ENCODE data around the gene LRPAP1.
"Not testable (repeated sequence)": the region's sequence is repeated elsewhere in the genome, so short reads cannot be mapped to it uniquely, and the experiment has no call there.

DNA sequence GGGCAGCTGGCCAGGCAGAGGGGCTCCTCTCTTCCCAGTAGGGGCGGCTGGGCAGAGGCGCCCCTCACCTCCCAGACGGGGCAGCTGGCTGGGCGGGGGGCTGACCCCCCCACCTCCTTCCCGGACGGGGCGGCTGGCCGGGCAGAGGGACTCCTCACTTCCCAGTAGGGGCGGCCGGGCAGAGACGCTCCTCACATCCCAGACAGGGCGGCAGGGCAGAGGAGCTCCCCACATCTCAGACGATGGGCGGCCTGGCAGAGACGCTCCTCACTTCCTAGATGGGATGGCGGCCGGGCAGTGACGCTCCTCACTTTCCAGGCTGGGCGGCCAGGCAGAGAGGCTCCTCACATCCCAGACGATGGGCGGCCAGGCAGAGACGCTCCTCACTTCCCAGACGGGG, 6.7 kb upstream of the LRPAP1 start:
- TF ChIP-seq POLR2A (IDR thresholded peaks at IDR 0.05; ENCODE audit: low read depth); EP300 (IDR thresholded peaks at IDR 0.05); POLR2AphosphoS5 (IDR thresholded peaks at IDR 0.05): not testable (repeated sequence)
- TF ChIP-seq, protein P1, sequence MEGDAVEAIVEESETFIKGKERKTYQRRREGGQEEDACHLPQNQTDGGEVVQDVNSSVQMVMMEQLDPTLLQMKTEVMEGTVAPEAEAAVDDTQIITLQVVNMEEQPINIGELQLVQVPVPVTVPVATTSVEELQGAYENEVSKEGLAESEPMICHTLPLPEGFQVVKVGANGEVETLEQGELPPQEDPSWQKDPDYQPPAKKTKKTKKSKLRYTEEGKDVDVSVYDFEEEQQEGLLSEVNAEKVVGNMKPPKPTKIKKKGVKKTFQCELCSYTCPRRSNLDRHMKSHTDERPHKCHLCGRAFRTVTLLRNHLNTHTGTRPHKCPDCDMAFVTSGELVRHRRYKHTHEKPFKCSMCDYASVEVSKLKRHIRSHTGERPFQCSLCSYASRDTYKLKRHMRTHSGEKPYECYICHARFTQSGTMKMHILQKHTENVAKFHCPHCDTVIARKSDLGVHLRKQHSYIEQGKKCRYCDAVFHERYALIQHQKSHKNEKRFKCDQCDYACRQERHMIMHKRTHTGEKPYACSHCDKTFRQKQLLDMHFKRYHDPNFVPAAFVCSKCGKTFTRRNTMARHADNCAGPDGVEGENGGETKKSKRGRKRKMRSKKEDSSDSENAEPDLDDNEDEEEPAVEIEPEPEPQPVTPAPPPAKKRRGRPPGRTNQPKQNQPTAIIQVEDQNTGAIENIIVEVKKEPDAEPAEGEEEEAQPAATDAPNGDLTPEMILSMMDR (IDR thresholded peaks at IDR 0.05), result not testable (repeated sequence)

All from esophagus muscularis mucosa (tissue), 4 donors.